ENCODE measurements around the gene LLGL1. TPM values are rescaled to one million over a fixed set of nuclear protein-coding genes. Genes with fewer than 3 reads are reported as not detected.
A peak's percentile ranks its signal among the peaks of the same experiment; 100 is the strongest.

LLGL1 gene
- total RNA-seq: 8.8 TPM
- long read RNA-seq: 0 reads

DNA sequence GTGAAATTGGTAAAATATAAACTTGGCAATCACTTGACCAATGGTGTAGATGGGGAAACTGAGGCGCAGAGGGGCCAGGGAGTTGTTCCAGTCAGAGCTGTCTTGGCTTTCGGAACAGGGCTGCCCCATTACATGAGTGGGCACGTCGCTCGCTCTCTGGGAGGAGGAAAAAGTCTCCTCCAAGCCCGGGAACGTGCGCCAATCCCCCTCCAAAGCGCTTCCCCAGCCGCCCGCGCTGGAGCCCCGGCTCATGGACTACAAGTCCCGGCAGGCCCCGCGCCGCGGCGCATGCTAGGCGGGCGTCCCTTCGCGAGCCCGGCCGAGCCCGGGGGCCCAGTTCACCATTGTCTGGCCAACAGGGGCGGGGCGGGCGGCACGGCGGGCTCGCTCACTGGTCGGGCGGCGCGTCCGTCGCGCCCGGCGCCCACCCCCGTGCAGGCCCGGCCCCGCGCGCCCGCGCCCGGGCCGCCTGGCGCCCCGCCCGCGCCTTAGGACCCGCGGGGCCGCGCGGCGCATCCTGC lies at the start of gene LLGL1:
TSS of gene LLGL1 (plus strand) at position 515 of the 521 bp plus-strand sequence. CDS start 48 bp downstream, outside the sequence.
- H3K4me1 ChIP-seq: peaks cover 21% of the 10 kb centered on the region
- TF ChIP-seq, protein P1, sequence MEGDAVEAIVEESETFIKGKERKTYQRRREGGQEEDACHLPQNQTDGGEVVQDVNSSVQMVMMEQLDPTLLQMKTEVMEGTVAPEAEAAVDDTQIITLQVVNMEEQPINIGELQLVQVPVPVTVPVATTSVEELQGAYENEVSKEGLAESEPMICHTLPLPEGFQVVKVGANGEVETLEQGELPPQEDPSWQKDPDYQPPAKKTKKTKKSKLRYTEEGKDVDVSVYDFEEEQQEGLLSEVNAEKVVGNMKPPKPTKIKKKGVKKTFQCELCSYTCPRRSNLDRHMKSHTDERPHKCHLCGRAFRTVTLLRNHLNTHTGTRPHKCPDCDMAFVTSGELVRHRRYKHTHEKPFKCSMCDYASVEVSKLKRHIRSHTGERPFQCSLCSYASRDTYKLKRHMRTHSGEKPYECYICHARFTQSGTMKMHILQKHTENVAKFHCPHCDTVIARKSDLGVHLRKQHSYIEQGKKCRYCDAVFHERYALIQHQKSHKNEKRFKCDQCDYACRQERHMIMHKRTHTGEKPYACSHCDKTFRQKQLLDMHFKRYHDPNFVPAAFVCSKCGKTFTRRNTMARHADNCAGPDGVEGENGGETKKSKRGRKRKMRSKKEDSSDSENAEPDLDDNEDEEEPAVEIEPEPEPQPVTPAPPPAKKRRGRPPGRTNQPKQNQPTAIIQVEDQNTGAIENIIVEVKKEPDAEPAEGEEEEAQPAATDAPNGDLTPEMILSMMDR (IDR thresholded peaks at IDR 0.05; ENCODE audit: borderline replicate concordance): no peak
- intact Hi-C loops (cut with micrococcal nuclease): no loop called here

DNA sequence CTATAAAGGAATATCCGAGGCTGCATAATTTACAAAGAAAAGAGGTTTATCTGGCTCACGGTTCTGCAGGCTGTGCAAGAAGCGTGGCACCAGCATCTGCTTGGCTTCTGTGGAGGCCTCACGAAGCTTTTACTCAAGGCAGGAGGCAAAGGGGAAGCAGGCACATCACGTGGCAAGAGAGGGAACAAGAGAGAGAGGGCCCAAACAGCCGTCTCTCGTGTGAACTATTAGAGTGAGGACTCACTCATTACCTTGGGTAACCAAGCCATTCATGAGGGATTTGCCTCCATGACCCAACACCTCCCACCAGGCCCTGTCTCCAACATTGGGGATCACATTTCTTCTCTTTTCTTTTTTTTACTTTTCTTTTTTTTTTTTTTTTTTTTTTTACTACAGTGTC lies 49.3 kb upstream of the LLGL1 start:
- Histone ChIP-seq H3K4me1 (peaks cover 8% of the 10 kb centered on the region), H3K36me3 (no peaks in the 10 kb centered on the region), H3K27me3 (ENCODE audit: low read depth) (no peaks in the 10 kb centered on the region), H3K4me3 (no peak overlapping the region), H3K9me3 (replicated peaks) (no peaks in the 10 kb centered on the region), H3K27ac (replicated peaks) (no peak overlapping the region)
- intact Hi-C loops (cut with micrococcal nuclease): no loop called here
- no peak for DNase-seq
- TF ChIP-seq, protein P1 (IDR thresholded peaks at IDR 0.05; ENCODE audit: borderline replicate concordance): no peak

More for the DNA sequence above, at the start of gene LLGL1:
- H3K27ac ChIP-seq (replicated peaks): peak within 1 kb of the TSS; percentile 78
- DNase-seq: peak; percentile 98
- H3K36me3 ChIP-seq: no peaks in the 10 kb centered on the region
- no peaks in the 10 kb centered on the region for H3K27me3 ChIP-seq (ENCODE audit: low read depth)
- H3K4me3 ChIP-seq: peak within 1 kb of the TSS; percentile 77
- H3K9me3 ChIP-seq (replicated peaks): no peaks in the 10 kb centered on the region

DNA sequence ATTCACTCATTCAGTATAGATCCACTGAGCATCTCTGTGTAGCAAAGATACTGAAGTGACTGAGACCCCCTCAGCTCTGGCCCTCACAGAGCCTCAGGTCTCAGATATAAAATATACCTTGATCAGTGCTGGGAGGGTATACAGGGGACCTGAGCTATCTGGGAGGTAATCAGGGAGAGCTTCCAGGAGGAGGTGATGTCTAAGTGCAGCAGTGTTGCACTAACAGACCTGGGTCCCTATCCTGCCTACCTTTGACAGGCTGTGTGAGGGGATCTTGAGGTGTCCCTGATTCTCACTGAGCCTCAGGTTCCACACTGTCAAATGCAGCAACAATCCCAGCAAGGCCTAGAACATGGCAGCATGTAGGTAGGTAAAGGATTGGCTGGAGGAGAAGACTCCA lies 48.3 kb upstream of the LLGL1 start:
- H3K4me3 ChIP-seq: no peak overlapping the region
- H3K4me1 ChIP-seq: peaks cover 18% of the 10 kb centered on the region
- TF ChIP-seq, protein P1 (IDR thresholded peaks at IDR 0.05; ENCODE audit: borderline replicate concordance): no peak
- no peaks in the 10 kb centered on the region for H3K27me3 ChIP-seq (ENCODE audit: low read depth)
- no peak for DNase-seq
- H3K9me3 ChIP-seq (replicated peaks): no peaks in the 10 kb centered on the region
- intact Hi-C loops (cut with micrococcal nuclease): no loop called here
- no peak overlapping the region for H3K27ac ChIP-seq (replicated peaks)
- no peaks in the 10 kb centered on the region for H3K36me3 ChIP-seq

DNA sequence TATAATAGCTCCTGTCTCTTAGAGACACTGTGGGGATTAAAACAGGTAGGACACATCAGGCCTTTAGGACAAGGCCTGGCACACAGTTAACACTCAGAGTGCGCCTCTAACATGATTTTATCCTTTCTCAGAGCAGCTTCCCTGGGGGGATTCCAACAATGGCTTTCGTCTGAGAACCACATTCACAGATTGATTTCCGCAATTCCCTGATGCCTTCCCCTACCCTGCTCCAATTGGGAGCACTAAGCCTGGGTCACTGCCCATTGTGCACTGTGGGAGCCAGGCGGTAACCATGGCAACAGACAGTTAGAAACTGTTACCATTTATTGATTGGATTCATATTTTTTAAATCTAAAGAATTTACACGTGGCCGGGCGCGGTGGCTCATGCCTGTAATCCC lies 47.7 kb upstream of the LLGL1 start:
- TF ChIP-seq, protein P1 (IDR thresholded peaks at IDR 0.05; ENCODE audit: borderline replicate concordance): no peak
- H3K4me1 ChIP-seq: peaks cover 20% of the 10 kb centered on the region
- no peak for DNase-seq
- intact Hi-C loops (cut with micrococcal nuclease): no loop called here
- H3K4me3 ChIP-seq: no peak overlapping the region
- H3K27me3 ChIP-seq (ENCODE audit: low read depth): no peaks in the 10 kb centered on the region
- no peaks in the 10 kb centered on the region for H3K36me3 ChIP-seq
- no peak overlapping the region for H3K27ac ChIP-seq (replicated peaks)
- H3K9me3 ChIP-seq (replicated peaks): no peaks in the 10 kb centered on the region

DNA sequence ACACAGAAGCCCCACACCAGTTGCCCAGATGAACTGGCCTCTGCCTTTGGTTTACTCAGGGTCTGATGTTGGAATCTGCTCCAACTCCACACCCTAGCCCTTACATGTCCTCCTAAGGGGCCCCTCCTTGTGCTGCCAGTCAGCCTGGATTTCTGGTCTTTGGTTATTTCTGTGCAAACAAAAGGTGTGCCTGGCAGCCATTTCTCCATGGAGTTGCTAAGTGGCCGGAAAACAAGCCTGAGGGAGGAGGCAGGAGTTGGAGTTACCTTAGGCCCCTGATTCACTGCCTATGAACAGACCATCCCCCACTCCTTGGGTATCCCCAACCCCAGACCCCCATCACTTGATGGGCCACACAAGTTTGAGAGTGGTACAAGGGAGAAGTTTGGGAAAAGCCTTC lies 46.2 kb upstream of the LLGL1 start:
- Histone ChIP-seq H3K36me3 (no peaks in the 10 kb centered on the region), H3K27me3 (ENCODE audit: low read depth) (no peaks in the 10 kb centered on the region), H3K4me1 (peaks cover 24% of the 10 kb centered on the region), H3K27ac (replicated peaks) (no peak overlapping the region), H3K4me3 (no peak overlapping the region), H3K9me3 (replicated peaks) (no peaks in the 10 kb centered on the region)
- TF ChIP-seq, protein P1 (IDR thresholded peaks at IDR 0.05; ENCODE audit: borderline replicate concordance): no peak
- DNase-seq: no peak
- intact Hi-C loops (cut with micrococcal nuclease): no loop called here

All from left ventricle myocardium inferior (tissue), 1 donor.